Stimulated activated CD8-positive, alpha-beta memory T cell treated with anti-CD3 and anti-CD28 coated beads, Interleukin-15, amount 100 ng/mL, for 4 hours (primary cell): ENCODE results near the gene CELF2.

ENCODE experiments used
- DNase-seq, 2 donors: peaks; one replicate each; pipeline ENCODE4 v3.0.0-alpha.2; 2020; ENCODE audit warnings: low read depth in 2 of 2

The CELF2 gene

GRCh38 chr10:11298116-11298515, 280.4 kb downstream of the CELF2 start:
- no peak for DNase-seq

- DNase-seq, result no peak
These were observed 281.5 kb downstream of the CELF2 start for GRCh38 chr10:11299125-11299524.

- no peak for DNase-seq
These were observed 282.4 kb downstream of the CELF2 start for GRCh38 chr10:11300026-11300425.

- DNase-seq, result no peak
These were observed 282.9 kb downstream of the CELF2 start for GRCh38 chr10:11300563-11300962.

- DNase-seq, result no peak
These were observed 284.0 kb downstream of the CELF2 start for GRCh38 chr10:11301571-11302111.

- DNase-seq, result no peak
These were observed 284.5 kb downstream of the CELF2 start for GRCh38 chr10:11302181-11302580.

- DNase-seq, result no peak
These were observed 285.9 kb downstream of the CELF2 start for GRCh38 chr10:11303361-11304170.

- DNase-seq, result no peak
These were observed 287.4 kb downstream of the CELF2 start for GRCh38 chr10:11304906-11305585.

GRCh38 chr10:11305825-11306593, 288.3 kb downstream of the CELF2 start:
- DNase-seq, result no peak

GRCh38 chr10:11307004-11307403, 289.3 kb downstream of the CELF2 start:
- DNase-seq, result no peak

- DNase-seq, result no peak
These were observed 290.3 kb downstream of the CELF2 start for GRCh38 chr10:11307937-11308336.

GRCh38 chr10:11311027-11311426, 293.4 kb downstream of the CELF2 start:
- no peak for DNase-seq

GRCh38 chr10:11313463-11313862, 295.8 kb downstream of the CELF2 start:
- no peak for DNase-seq

GRCh38 chr10:11317936-11318670, 300.4 kb downstream of the CELF2 start:
- DNase-seq, result no peak

GRCh38 chr10:11318826-11319598, 301.3 kb downstream of the CELF2 start:
- no peak for DNase-seq

- DNase-seq, result no peak
These were observed 302.4 kb downstream of the CELF2 start for GRCh38 chr10:11319990-11320602.

- DNase-seq, result no peak
These were observed 303.3 kb downstream of the CELF2 start for GRCh38 chr10:11320809-11321520.

GRCh38 chr10:11322698-11323097, 305.0 kb downstream of the CELF2 start:
- DNase-seq, result no peak

GRCh38 chr10:11324761-11325321, 307.2 kb downstream of the CELF2 start:
- no peak for DNase-seq
